Upper lobe of left lung (tissue), 6 donors: Measurements from ENCODE around the gene BCDIN3D. TPM values are rescaled to one million over a fixed set of nuclear protein-coding genes. Genes with fewer than 3 reads are reported as not detected.

Experiments
- total RNA-seq, 6 donors: library from RNA; depleted of rRNA in 4 of 6; stranded (reverse); fragments of >200 nt in 4 of 6; gene quantifications; one replicate each; pipeline versions ENCODE4 v1.1.0 to v1.2.1, GENCODE V29; 2016 to 2021
- donor health status: DM: no; HTN: no; CAD: no; lungs with moderate emphysema.
- donor health status: DM: no; HTN: yes; CAD: no; lungs with severe emphysema.

Gene BCDIN3D
- total RNA-seq, 6 donors from 2014 or later = 0.44 to 4.9 (median 4.2) TPM

Other genes with a start within 250 kb of the BCDIN3D start
- gene FAM186B, start 237.5 kb downstream of the BCDIN3D start, total RNA-seq = 1 to 10 TPM in 2 of 6 donors, under 1 TPM in 4; 0.20 to 3.1 (median 0.73) TPM
- gene PRPF40B, start 219.5 kb downstream of the BCDIN3D start, total RNA-seq = 10 to 100 TPM; 10.8 to 63.9 (median 16.9) TPM
- 10 to 100 TPM; 13.0 to 46.7 (median 29.4) TPM for gene FMNL3, start 135.7 kb downstream of the BCDIN3D start, total RNA-seq
- 100 to 1,000 TPM; 185 to 831 (median 594) TPM for gene TMBIM6, start 101.5 kb downstream of the BCDIN3D start, total RNA-seq
- gene NCKAP5L, start 14.7 kb downstream of the BCDIN3D start, total RNA-seq = 10 to 100 TPM; 21.1 to 58.9 (median 30.8) TPM
- gene FAIM2, start 60.8 kb upstream of the BCDIN3D start, total RNA-seq = 1 to 10 TPM in 1 of 6 donors, under 1 TPM in 3, not detected in 2; 0.30 to 2.0 (median 0.64) TPM
- under 1 TPM in 1 of 6 donors, not detected in 5; 0.15 TPM for gene AQP2, start 107.6 kb upstream of the BCDIN3D start, total RNA-seq
- gene AQP5, start 118.8 kb upstream of the BCDIN3D start, total RNA-seq = 10 to 100 TPM in 5 of 6 donors, 1 to 10 TPM in 1; 7.3 to 36.6 (median 18.1) TPM
- under 1 TPM in 4 of 6 donors, not detected in 2; 0.06 to 0.39 (median 0.24) TPM for gene AQP6, start 129.8 kb upstream of the BCDIN3D start, total RNA-seq
- gene RACGAP1, start 182.4 kb upstream of the BCDIN3D start, total RNA-seq = 10 to 100 TPM; 10.3 to 22.4 (median 18.4) TPM
- gene ASIC1, start 214.5 kb upstream of the BCDIN3D start, total RNA-seq = 1 to 10 TPM in 2 of 6 donors, under 1 TPM in 2, not detected in 2; 0.15 to 2.7 (median 1.1) TPM
- 10 to 100 TPM; 44.6 to 76.2 (median 51.0) TPM for gene SMARCD1, start 242.2 kb upstream of the BCDIN3D start, total RNA-seq